UCSD-AML1 (cell line): ENCODE results near the gene DHRS7B.

ENCODE experiments used
- DNase-seq: peaks from one replicate; lab custom pipeline; 2025; ENCODE audit not compliant: unreplicated experiment; lab: John Stamatoyannopoulos, UW

DHRS7B gene

GRCh38 chr17:21233581-21234347 is 107.0 kb downstream of the DHRS7B start:
- no peak for DNase-seq

- DNase-seq: no peak
Measured at GRCh38 chr17:21235921-21236320, 109.2 kb downstream of the DHRS7B start.

- DNase-seq: no peak
Measured at GRCh38 chr17:21239680-21240368, 113.1 kb downstream of the DHRS7B start.

- no peak for DNase-seq
Measured at GRCh38 chr17:21240369-21241055, 113.7 kb downstream of the DHRS7B start.
